GM12801 (cell line): Measurements from ENCODE around the gene CD248.

Experiments
- CTCF ChIP-seq: IDR thresholded peaks from one replicate; pipeline ENCODE4 v1.5.1; 2011; ENCODE audit warnings: control low read depth; ENCODE audit not compliant: insufficient read length; ENCODE audit errors: extremely low read depth

Gene CD248

GRCh38 chr11:66314561-66315497, 2.0 kb downstream of the CD248 start:
- TF ChIP-seq CTCF = no peak

- TF ChIP-seq CTCF = no peak
Observed at GRCh38 chr11:66314186-66314501, 2.7 kb downstream of the CD248 start.

- TF ChIP-seq CTCF = no peak
Observed at GRCh38 chr11:66313321-66314185, 3.3 kb downstream of the CD248 start.

GRCh38 chr11:66312549-66313320, 4.1 kb downstream of the CD248 start:
- no peak for TF ChIP-seq CTCF

- TF ChIP-seq CTCF = no peak
Observed at GRCh38 chr11:66311965-66312548, 4.8 kb downstream of the CD248 start.

GRCh38 chr11:66311470-66311964, 5.3 kb downstream of the CD248 start:
- TF ChIP-seq CTCF = peak; percentile 75
